Suppressor macrophage treated with lipopolysaccharide for 1 hour (primary cell): ENCODE measurements around the gene NCCRP1.
A peak's percentile ranks its signal among the peaks of the same experiment; 100 is the strongest.

Source experiments
- DNase-seq, 3 donors: peaks; one replicate each; pipeline ENCODE4 v3.0.0-alpha.2; 2020 to 2022

NCCRP1 gene

GRCh38 chr19:39247701-39248664, 51.2 kb downstream of the NCCRP1 start:
- peak in 2 of 3 donors; percentile 30 to 42 for DNase-seq

GRCh38 chr19:39248806-39249205, 52.0 kb downstream of the NCCRP1 start, which contains the start of gene IFNL4:
IFNL4 (minus strand) TSS chr19:39248856.
- DNase-seq = no peak

- DNase-seq = no peak
Observed at GRCh38 chr19:39251081-39251480, 54.3 kb downstream of the NCCRP1 start.
